Measurements from ENCODE around the gene CAMSAP3. TPM values are rescaled to one million over a fixed set of nuclear protein-coding genes. Genes with fewer than 3 reads are reported as not detected.

CAMSAP3 gene
- polyA plus RNA-seq, 1 experiment: not detected

DNA sequence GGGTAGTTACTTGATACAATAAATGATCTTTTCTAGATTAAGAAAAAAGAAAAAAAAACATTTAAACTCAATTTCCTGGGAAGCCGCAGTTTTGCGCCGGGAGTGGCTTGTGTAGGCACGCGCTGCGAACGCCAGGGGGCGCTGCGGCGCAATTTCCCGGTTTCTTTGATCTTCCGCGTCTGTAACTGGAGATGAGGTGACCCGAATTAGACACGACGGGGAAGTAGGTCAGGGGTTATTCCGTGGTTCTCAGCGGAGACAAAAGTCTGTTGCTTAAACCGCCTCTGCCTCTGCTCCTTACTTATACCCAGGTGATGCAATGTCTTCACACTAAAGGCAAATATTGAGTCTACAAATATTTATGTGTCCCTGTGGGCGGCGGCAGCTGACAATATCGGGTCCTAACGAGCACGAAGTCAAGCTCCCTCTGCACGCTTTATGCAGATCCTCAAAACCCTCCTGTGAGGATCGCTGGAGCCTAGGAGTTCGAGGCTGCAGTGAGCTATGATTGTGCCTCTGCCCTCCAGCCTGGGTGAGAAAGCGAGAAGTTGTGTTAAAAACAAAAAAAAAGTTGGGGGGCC lies 56.5 kb downstream of the CAMSAP3 start:
- DNase-seq (ENCODE audit: low read depth, low spot score): peak; percentile 16
- Histone ChIP-seq H3K4me3 (ENCODE audit: low read depth, low read length) (peak overlapping the region; percentile 43), H3K9me3 (ENCODE audit: control insufficient read depth, insufficient read depth, low read length) (no peaks in the 10 kb centered on the region), H3K27ac (ENCODE audit: low read depth, low read length) (no peak overlapping the region), H3K27me3 (ENCODE audit: control insufficient read depth, insufficient read depth, low read length) (peaks cover 2% of the 10 kb centered on the region)
- POLR2A ChIA-PET: interaction anchor here (0.9 kb wide), 1 partner anchor 29 kb away, joined by 4 read pairs; the partner anchor contains the start of gene TRAPPC5
- peak; percentile 98 for TF ChIP-seq CTCF (IDR thresholded peaks at IDR 0.05; ENCODE audit: low read depth, low read length)
- CTCF ChIA-PET: interaction anchor here (0.6 to 5.0 kb wide), 13 partner anchors 9 to 587 kb away, joined by 3 to 51 read pairs (median 5); partner anchors contain the start of genes MCEMP1, PET100, TRAPPC5 and XAB2

DNA sequence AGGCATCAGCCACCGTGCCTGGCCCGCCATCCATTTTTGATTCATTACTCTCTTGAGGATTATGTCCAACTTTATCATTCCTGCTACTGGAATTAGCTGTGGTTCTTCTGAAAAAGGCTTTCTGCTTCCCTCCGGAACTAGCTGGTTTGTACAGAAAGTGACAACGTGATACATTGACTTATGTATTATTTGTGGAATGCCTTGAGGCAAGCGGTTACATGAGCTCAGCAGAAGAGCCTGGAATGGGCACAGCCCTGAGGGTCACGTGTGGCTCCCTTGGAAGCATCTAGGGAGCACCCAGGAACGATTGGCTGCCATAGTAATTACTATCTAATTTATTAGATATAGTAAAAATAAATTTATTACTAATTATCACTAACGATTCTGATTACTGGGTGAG lies 58.7 kb downstream of the CAMSAP3 start:
- POLR2A ChIA-PET: no interaction called here
- no peak for TF ChIP-seq CTCF (IDR thresholded peaks at IDR 0.05; ENCODE audit: low read depth, low read length)

DNA sequence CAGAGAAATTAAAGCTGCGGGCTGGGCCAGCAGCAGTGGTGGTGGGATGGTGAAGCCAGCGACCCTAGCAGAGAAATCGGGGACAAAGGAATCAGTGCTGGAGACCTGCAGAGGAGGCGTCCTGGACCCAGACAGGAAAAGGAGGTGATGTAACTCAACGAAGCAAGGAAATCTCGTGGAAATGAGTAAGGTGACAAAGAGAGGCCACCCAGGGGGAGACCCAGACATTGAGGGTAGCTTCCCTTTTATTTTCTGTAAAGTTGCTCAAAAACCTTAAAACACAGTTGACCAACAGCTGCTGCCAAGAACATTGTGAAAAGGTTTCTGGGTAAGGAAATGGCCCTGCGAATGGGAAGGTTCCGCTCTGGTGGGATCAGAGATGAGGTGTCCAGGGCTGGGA lies 59.9 kb downstream of the CAMSAP3 start:
- TF ChIP-seq CTCF (IDR thresholded peaks at IDR 0.05; ENCODE audit: low read depth, low read length): no peak
- H3K4me3 ChIP-seq (ENCODE audit: low read depth, low read length): no peak overlapping the region
- DNase-seq (ENCODE audit: low read depth, low spot score): no peak
- no peaks in the 10 kb centered on the region for H3K9me3 ChIP-seq (ENCODE audit: control insufficient read depth, insufficient read depth, low read length)
- no peak overlapping the region for H3K27ac ChIP-seq (ENCODE audit: low read depth, low read length)
- peaks cover 4% of the 10 kb centered on the region for H3K27me3 ChIP-seq (ENCODE audit: control insufficient read depth, insufficient read depth, low read length)
- CTCF ChIA-PET: interaction anchor here (0.5 to 5.0 kb wide), 4 partner anchors 25 to 157 kb away, joined by 3 to 51 read pairs (median 6); partner anchors contain the start of gene TRAPPC5
- POLR2A ChIA-PET: no interaction called here

More for the DNA sequence above, 58.7 kb downstream of the CAMSAP3 start:
- H3K27ac ChIP-seq (ENCODE audit: low read depth, low read length): no peak overlapping the region
- H3K4me3 ChIP-seq (ENCODE audit: low read depth, low read length): no peak overlapping the region
- DNase-seq (ENCODE audit: low read depth, low spot score): no peak
- no peaks in the 10 kb centered on the region for H3K9me3 ChIP-seq (ENCODE audit: control insufficient read depth, insufficient read depth, low read length)
- CTCF ChIA-PET: interaction anchor here (1.8 to 5.0 kb wide), 3 partner anchors 26 to 146 kb away, joined by 4 to 51 read pairs (median 46); partner anchors contain the start of gene TRAPPC5
- H3K27me3 ChIP-seq (ENCODE audit: control insufficient read depth, insufficient read depth, low read length): peaks cover 6% of the 10 kb centered on the region

DNA sequence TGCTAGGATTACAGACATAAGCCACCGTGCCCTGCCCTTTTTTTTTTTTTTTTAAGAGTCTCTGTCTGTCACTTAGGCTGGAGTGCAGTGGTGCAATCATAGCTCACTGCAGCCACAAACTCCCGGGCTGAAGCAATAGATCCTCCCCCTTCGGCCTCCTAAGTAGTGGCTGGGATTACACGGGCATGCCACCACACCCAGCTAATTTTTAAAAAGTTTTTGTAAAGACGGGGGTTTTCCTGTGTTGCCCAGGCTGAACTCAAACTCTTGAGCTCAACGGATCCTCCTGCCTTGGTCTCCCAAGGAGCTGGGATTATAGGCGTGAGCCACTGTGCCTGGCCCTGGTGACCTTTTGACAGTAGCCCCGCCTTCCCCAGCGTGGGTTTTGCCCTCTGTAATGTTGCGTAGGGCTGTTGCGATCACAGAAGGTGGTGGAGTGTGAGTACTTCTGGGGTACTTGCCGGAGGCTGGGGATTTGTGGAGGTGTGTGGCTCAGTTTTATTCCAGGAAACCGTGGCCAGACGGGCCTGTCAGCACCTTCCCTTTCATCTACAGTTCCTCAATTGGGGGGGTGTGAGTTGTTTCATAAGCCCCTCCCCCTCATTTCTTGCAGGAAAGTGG lies 61.6 kb downstream of the CAMSAP3 start:
- ChIA-PET CTCF (interaction anchor here (0.8 to 1.4 kb wide), 3 partner anchors 22 to 143 kb away, joined by 3 to 8 read pairs (median 5); partner anchors contain the start of gene TRAPPC5), POLR2A (interaction anchor here (0.9 kb wide), 1 partner anchor 142 kb away, joined by 8 read pairs; no protein-coding TSS in a partner anchor)
- Histone ChIP-seq H3K27ac (ENCODE audit: low read depth, low read length) (no peak overlapping the region), H3K27me3 (ENCODE audit: control insufficient read depth, insufficient read depth, low read length) (peaks cover 4% of the 10 kb centered on the region), H3K4me3 (ENCODE audit: low read depth, low read length) (no peak overlapping the region), H3K9me3 (ENCODE audit: control insufficient read depth, insufficient read depth, low read length) (no peaks in the 10 kb centered on the region)
- TF ChIP-seq CTCF (IDR thresholded peaks at IDR 0.05; ENCODE audit: low read depth, low read length): no peak
- DNase-seq (ENCODE audit: low read depth, low spot score): no peak

DNA sequence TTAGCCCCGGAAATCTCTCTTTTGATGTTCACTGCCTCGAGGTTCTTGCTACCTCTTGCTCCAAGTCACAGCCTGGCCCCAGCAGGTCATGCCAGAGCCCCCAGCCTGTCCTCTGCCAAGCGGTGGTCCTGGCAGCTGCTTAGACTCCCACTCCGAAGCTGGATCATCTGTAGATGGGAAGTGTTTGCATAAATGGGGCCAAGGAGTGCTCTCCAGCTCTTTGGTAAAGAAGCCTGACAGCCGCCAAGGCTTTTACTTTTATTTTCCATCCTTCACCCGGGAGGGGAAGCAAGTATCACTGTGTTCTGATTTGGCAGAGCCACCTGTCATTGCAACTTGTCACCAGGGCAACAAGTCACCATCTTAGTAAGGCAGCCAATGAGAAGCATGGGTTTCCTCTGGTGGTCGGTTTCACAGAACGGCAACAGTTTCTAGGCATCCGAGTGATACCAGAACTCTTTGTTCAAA lies 62.6 kb downstream of the CAMSAP3 start:
- TF ChIP-seq CTCF (IDR thresholded peaks at IDR 0.05; ENCODE audit: low read depth, low read length): no peak
- Histone ChIP-seq H3K27me3 (ENCODE audit: control insufficient read depth, insufficient read depth, low read length) (peaks cover 4% of the 10 kb centered on the region), H3K9me3 (ENCODE audit: control insufficient read depth, insufficient read depth, low read length) (no peaks in the 10 kb centered on the region), H3K27ac (ENCODE audit: low read depth, low read length) (no peak overlapping the region), H3K4me3 (ENCODE audit: low read depth, low read length) (no peak overlapping the region)
- ChIA-PET POLR2A (no interaction called here), CTCF (no interaction called here)
- DNase-seq (ENCODE audit: low read depth, low spot score): no peak
